H9 (cell line): ENCODE measurements around the gene VEGFB. TPM values are rescaled to one million over a fixed set of nuclear protein-coding genes. Genes with fewer than 3 reads are reported as not detected.

Source experiments
- DNase-seq: peaks from one replicate; pipeline ENCODE4 v3.0.0-alpha.2; 2017
- H2AFZ ChIP-seq: one replicate; pipeline ENCODE4 v1.6.1; 2013; ENCODE audit warnings: mild to moderate bottlenecking, low read length, control low read depth, moderate library complexity
- H2AK5ac ChIP-seq: 2 replicates; pipeline ENCODE4 v1.6.1; 2013; ENCODE audit warnings: low read length, control low read depth, mixed read lengths; ENCODE audit not compliant: insufficient read length
- H2BK120ac ChIP-seq: one replicate; pipeline ENCODE4 v1.6.1; 2013; ENCODE audit warnings: low read depth, mild to moderate bottlenecking, low read length, control low read depth, inconsistent platforms; ENCODE audit not compliant: poor library complexity, severe bottlenecking
- H2BK12ac ChIP-seq: 2 replicates; pipeline ENCODE4 v1.6.1; 2013; ENCODE audit warnings: low read length, control low read depth, mixed read lengths, low read depth; ENCODE audit not compliant: insufficient read length
- H2BK15ac ChIP-seq: 2 replicates; pipeline ENCODE4 v1.6.1; 2013; ENCODE audit warnings: low read depth, low read length, control low read depth
- H2BK20ac ChIP-seq: one replicate; pipeline ENCODE4 v1.6.1; 2013; ENCODE audit warnings: low read depth, mild to moderate bottlenecking, low read length, control low read depth, inconsistent platforms; ENCODE audit not compliant: poor library complexity, severe bottlenecking
- H2BK5ac ChIP-seq: 2 replicates; pipeline ENCODE4 v1.6.1; 2013; ENCODE audit warnings: low read length, control low read depth, mixed read lengths; ENCODE audit not compliant: insufficient read length
- H3K14ac ChIP-seq: 2 replicates; pipeline ENCODE4 v1.6.1; 2013; ENCODE audit warnings: low read length, control low read depth; ENCODE audit not compliant: insufficient read depth
- H3K18ac ChIP-seq: 2 replicates; pipeline ENCODE4 v1.6.1; 2013; ENCODE audit warnings: low read depth, mild to moderate bottlenecking, mixed read lengths, low read length, control low read depth; ENCODE audit not compliant: insufficient read length
- H3K23ac ChIP-seq: 2 replicates; pipeline ENCODE4 v1.6.1; 2013; ENCODE audit warnings: low read length, control low read depth, mixed read lengths, low read depth; ENCODE audit not compliant: insufficient read length
- H3K23me2 ChIP-seq: 2 replicates; pipeline ENCODE4 v1.6.1; 2013; ENCODE audit warnings: low read depth, mild to moderate bottlenecking, mixed read lengths, low read length, control low read depth; ENCODE audit not compliant: insufficient read length, poor library complexity, severe bottlenecking
- H3K27ac ChIP-seq: 2 replicates; pipeline ENCODE4 v1.5.1; 2013; ENCODE audit warnings: low read length, control low read depth, mixed read lengths, low read depth; ENCODE audit not compliant: insufficient read length
- H3K27me3 ChIP-seq: 2 replicates; pipeline ENCODE4 v1.6.1; 2013; ENCODE audit warnings: low read length, control low read depth, inconsistent platforms; ENCODE audit not compliant: insufficient read depth
- H3K4ac ChIP-seq: 2 replicates; pipeline ENCODE4 v1.6.1; 2013; ENCODE audit warnings: low read depth, mild to moderate bottlenecking, control low read depth, inconsistent platforms, low read length, moderate library complexity
- H3K4me1 ChIP-seq: 2 replicates; pipeline ENCODE4 v1.6.1; 2013; ENCODE audit warnings: low read length, control low read depth, inconsistent platforms; ENCODE audit not compliant: insufficient read depth
- H3K4me2 ChIP-seq: 2 replicates; pipeline ENCODE4 v1.6.1; 2013; ENCODE audit warnings: low read length, control low read depth, mixed read lengths; ENCODE audit not compliant: insufficient read length, insufficient read depth
- H3K56ac ChIP-seq: 2 replicates; pipeline ENCODE4 v1.6.1; 2013; ENCODE audit warnings: low read depth, mild to moderate bottlenecking, mixed read lengths, low read length, control low read depth; ENCODE audit not compliant: insufficient read length
- H3K79me1 ChIP-seq: 2 replicates; pipeline ENCODE4 v1.6.1; 2013; ENCODE audit warnings: low read depth, mild to moderate bottlenecking, moderate library complexity, low read length, control low read depth, inconsistent platforms; ENCODE audit not compliant: insufficient read depth, poor library complexity, severe bottlenecking
- H3K79me2 ChIP-seq: 2 replicates; pipeline ENCODE4 v1.6.1; 2013; ENCODE audit warnings: low read length, control low read depth, inconsistent platforms; ENCODE audit not compliant: insufficient read depth
- H3K9ac ChIP-seq: 2 replicates; pipeline ENCODE4 v1.6.1; 2013; ENCODE audit warnings: low read length, control low read depth, mixed read lengths; ENCODE audit not compliant: insufficient read length; ENCODE audit errors: extremely low read depth
- H3K9me3 ChIP-seq: one replicate; pipeline ENCODE4 v1.6.1; 2013; ENCODE audit warnings: low read depth, low read length, inconsistent platforms; ENCODE audit not compliant: control insufficient read depth
- H3T11ph ChIP-seq: one replicate; pipeline ENCODE4 v1.6.1; 2013; ENCODE audit warnings: mild to moderate bottlenecking, low read length, control low read depth, inconsistent platforms
- H4K20me1 ChIP-seq: one replicate; pipeline ENCODE4 v1.6.1; 2013; ENCODE audit not compliant: control insufficient read depth, insufficient read length, insufficient read depth
- H4K5ac ChIP-seq: 2 replicates; pipeline ENCODE4 v1.6.1; 2013; ENCODE audit warnings: low read depth, mild to moderate bottlenecking, mixed read lengths, low read length, control low read depth; ENCODE audit not compliant: insufficient read length
- H4K8ac ChIP-seq: replicated peaks from 2 replicates; pipeline ENCODE4 v1.6.1; 2013; ENCODE audit warnings: low read length, control low read depth, mixed read lengths, low read depth; ENCODE audit not compliant: insufficient read length
- H4K91ac ChIP-seq: 2 replicates; pipeline ENCODE4 v1.6.1; 2013; ENCODE audit warnings: low read depth, mild to moderate bottlenecking, moderate library complexity, mixed read lengths, low read length, control low read depth; ENCODE audit not compliant: insufficient read length
- H3K27ac Mint-ChIP-seq, 3 experiments: 2 replicates in 2 of 3; 3 replicates in 1 of 3; pipeline ENCODE4 v1.8.0; 2020 to 2021; ENCODE audit warnings: mixed read lengths in 3 of 3, mild to moderate bottlenecking in 1 of 3, moderate library complexity in 1 of 3
- H3K27me3 Mint-ChIP-seq: 2 replicates; pipeline ENCODE4 v1.8.0; 2021; ENCODE audit warnings: low read depth, mild to moderate bottlenecking, moderate library complexity, mixed read lengths
- H3K36me3 Mint-ChIP-seq, 3 experiments: 2 replicates in 2 of 3; 3 replicates in 1 of 3; pipeline ENCODE4 v1.8.0; 2020 to 2021; ENCODE audit warnings: low read depth in 3 of 3, mixed read lengths in 3 of 3; ENCODE audit not compliant: insufficient read depth in 1 of 3
- H3K4me1 Mint-ChIP-seq, 2 experiments: 2 replicates each; pipeline ENCODE4 v1.8.0; 2020; ENCODE audit warnings: mixed read lengths in 2 of 2
- H3K4me3 Mint-ChIP-seq, 2 experiments: 2 replicates in 1 of 2; 3 replicates in 1 of 2; pipeline ENCODE4 v1.8.0; 2020 to 2021; ENCODE audit warnings: mild to moderate bottlenecking in 2 of 2, mixed read lengths in 2 of 2, moderate library complexity in 1 of 2
- H3K9me3 Mint-ChIP-seq, 2 experiments: 2 replicates in 1 of 2; 3 replicates in 1 of 2; pipeline ENCODE4 v1.8.0; 2020; ENCODE audit warnings: mild to moderate bottlenecking in 2 of 2, mixed read lengths in 2 of 2, moderate library complexity in 1 of 2
- WGBS: extraction: QIAGEN DNeasy Blood & Tissue Kit; methylation state at CpG from one replicate; pipeline ENCODE4 v1.1.7; 2013; ENCODE audit warnings: missing lambda C conversion rate, low lambda C conversion rate, mixed read lengths; ENCODE audit not compliant: insufficient read length; ENCODE audit errors: extremely low coverage; 5-methylcytosine and 5-hydroxymethylcytosine counted together
- total RNA-seq: library from RNA; stranded (reverse); gene quantifications from 2 replicates; pipeline ENCODE4 v1.2.1, GENCODE V29; 2021
- TF ChIP-seq, protein P1 (sequence below): fragments of 200-600 bp; sonication (generic); conservative IDR thresholded peaks from 3 replicates; pipeline ENCODE4 v1.8.0; 2021; ENCODE audit warnings: antibody characterized with exemption, mild to moderate bottlenecking

The VEGFB gene
- total RNA-seq, 1 experiment from 2014 or later, result 57.7 TPM

- peaks cover 20% of the 10 kb centered on the region for H3K27me3 Mint-ChIP-seq
- H2AFZ ChIP-seq, result no peak overlapping the region
These were observed 3.4 kb upstream of the VEGFB start for GRCh38 chr11:64230985-64231365.

More at GRCh38 chr11:64230985-64231365, 3.4 kb upstream of the VEGFB start:
- Mint-ChIP-seq H3K9me3 (no peaks in the 10 kb centered on the region), H3K36me3 (peaks cover 3% of the 10 kb centered on the region in 3 experiments; a peak in 4 of 7 replicates), H3K27ac (peak overlapping the region; percentile 54 to 88 (median 70); a peak in 3 of 7 replicates), H3K4me1 (peaks cover 27 to 37% of the 10 kb centered on the region in 2 experiments), H3K4me3 (peak overlapping the region; percentile 74 to 91)
- no peak overlapping the region for H3K23ac ChIP-seq
- H3K18ac ChIP-seq, result no peak overlapping the region
- no peak for DNase-seq
- no peak overlapping the region for H3K56ac ChIP-seq
- H2BK15ac ChIP-seq, result no peak overlapping the region
- 0 out of 2 replicates have a peak, but pooled peaks cover 3% of the 10 kb centered on the region for H3K4me1 ChIP-seq
- TF ChIP-seq, protein P1, sequence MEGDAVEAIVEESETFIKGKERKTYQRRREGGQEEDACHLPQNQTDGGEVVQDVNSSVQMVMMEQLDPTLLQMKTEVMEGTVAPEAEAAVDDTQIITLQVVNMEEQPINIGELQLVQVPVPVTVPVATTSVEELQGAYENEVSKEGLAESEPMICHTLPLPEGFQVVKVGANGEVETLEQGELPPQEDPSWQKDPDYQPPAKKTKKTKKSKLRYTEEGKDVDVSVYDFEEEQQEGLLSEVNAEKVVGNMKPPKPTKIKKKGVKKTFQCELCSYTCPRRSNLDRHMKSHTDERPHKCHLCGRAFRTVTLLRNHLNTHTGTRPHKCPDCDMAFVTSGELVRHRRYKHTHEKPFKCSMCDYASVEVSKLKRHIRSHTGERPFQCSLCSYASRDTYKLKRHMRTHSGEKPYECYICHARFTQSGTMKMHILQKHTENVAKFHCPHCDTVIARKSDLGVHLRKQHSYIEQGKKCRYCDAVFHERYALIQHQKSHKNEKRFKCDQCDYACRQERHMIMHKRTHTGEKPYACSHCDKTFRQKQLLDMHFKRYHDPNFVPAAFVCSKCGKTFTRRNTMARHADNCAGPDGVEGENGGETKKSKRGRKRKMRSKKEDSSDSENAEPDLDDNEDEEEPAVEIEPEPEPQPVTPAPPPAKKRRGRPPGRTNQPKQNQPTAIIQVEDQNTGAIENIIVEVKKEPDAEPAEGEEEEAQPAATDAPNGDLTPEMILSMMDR, result no peak
- H3K9me3 ChIP-seq, result no peaks in the 10 kb centered on the region
- WGBS, result no CpG with 5 or more reads among the region's 8 CpGs
- H2AK5ac ChIP-seq, result no peak overlapping the region
- H3K27me3 ChIP-seq, result no peaks in the 10 kb centered on the region; the same call in 1 of the 2 replicates
- no peak overlapping the region for H3K4ac ChIP-seq
- H3K79me2 ChIP-seq, result no peaks in the 10 kb centered on the region
- H4K5ac ChIP-seq, result no peak overlapping the region
- peak overlapping the region; percentile 94 for H3K4me2 ChIP-seq
- H4K91ac ChIP-seq, result no peak overlapping the region
- H3K14ac ChIP-seq, result no peak overlapping the region; the same call in 1 of the 2 replicates
- no peak overlapping the region for H2BK120ac ChIP-seq
- H3K27ac ChIP-seq, result no peak overlapping the region
- H2BK20ac ChIP-seq, result no peak overlapping the region
- no peak overlapping the region for H2BK5ac ChIP-seq
- H3K79me1 ChIP-seq, result no peaks in the 10 kb centered on the region
- H4K8ac ChIP-seq, result no peak overlapping the region
- no peaks in the 10 kb centered on the region for H4K20me1 ChIP-seq
- H2BK12ac ChIP-seq, result no peak overlapping the region
- peaks cover 29% of the 10 kb centered on the region for H3K23me2 ChIP-seq
- H3K9ac ChIP-seq, result no peak overlapping the region
- no peak overlapping the region for H3T11ph ChIP-seq
